Stimulated activated CD8-positive, alpha-beta memory T cell treated with anti-CD3 and anti-CD28 coated beads, Interleukin-12 subunit alpha, Interleukin-12 subunit beta, amount 100 ng/mL, for 4 hours (primary cell): ENCODE measurements around the gene ZNF385B.
"Not testable (repeated sequence)": the region's sequence is repeated elsewhere in the genome, so short reads cannot be mapped to it uniquely, and the experiment has no call there.

Source experiments
- DNase-seq: peaks from one replicate; pipeline ENCODE4 v3.0.0-alpha.2; 2020; ENCODE audit warnings: low read depth

Gene ZNF385B

GRCh38 chr2:179479947-179480346, 381.5 kb downstream of the ZNF385B start:
- no peak for DNase-seq

- no peak for DNase-seq
Observed at GRCh38 chr2:179478771-179479170, 382.6 kb downstream of the ZNF385B start.

DNA sequence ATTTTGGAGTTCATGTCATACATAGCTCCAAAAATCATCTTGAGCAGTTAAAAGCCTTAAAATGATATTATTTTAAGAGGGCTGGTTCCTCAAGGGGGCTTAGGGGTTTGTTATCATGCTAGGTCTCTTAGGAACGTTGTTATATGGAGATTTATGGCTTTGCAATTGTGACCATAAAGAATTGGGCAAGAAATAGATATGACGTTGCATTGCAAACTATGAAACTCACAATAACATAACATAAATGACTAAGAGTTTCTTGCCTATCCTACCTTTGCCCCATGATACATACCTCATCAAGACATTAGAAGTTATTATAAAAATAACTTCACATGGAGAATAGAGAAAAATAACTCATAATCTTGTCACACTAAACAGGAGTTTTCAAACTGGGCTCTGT, 390.4 kb downstream of the ZNF385B start:
- DNase-seq, result no peak

DNA sequence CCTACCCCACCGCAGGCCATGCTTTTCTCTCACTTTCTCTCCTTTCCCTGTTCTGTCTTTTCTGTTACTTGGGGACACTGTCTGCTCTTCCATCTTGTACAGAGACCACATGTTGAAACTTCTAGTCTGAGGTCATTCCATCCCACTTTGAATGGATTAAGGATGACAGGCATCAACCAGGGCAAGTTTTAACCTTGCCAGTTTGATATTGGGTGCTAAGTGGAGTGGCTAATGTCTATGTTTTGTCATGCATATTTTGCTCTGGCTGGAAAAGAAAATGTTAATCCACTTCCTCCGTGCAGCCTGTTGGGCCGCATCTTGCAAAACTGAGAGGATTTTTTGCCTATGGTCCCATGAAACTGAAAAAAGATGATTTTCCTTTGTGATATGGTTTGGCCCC, 391.3 kb downstream of the ZNF385B start:
- DNase-seq, result no peak

GRCh38 chr2:179467960-179468359, 393.5 kb downstream of the ZNF385B start:
- DNase-seq, result no peak

DNA sequence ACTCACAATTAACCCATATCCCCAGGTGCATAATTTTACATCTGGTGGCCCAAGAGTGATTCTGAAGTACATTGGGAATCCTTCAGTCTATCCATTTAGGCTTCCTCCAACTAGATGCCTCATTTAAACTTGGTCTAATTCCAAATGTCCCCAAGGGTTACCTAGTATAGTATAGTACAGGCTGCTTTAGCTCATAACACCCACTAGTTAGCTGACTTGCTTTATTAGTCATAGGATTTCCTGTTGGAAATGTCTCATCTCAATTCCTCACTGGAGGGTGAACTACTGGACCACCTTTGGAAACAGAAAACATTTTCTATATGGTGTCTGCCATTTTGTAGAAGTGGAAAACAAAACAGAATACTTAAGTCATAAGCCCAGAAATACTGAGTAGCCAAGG, 394.3 kb downstream of the ZNF385B start:
- no peak for DNase-seq

DNA sequence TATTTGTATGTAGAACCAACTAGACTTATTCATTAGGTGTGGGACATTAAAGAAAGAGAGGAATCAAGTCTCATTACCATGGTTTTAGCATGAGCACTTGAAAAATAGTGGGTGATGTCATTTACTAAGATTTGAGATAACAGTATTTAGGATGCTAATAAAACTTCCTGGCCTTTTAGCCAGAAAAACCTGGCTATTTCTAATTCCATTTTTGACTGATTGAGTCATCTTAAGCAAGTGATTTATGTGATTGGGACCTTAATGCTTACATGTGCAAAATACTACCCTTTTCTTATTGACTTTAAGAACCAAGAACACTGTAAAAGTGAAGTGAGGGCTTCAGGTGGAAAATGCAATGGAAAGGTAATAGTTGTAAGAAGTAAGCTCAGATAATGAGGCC, 400.0 kb downstream of the ZNF385B start:
- DNase-seq, result no peak

- DNase-seq, result no peak
Observed at GRCh38 chr2:179460181-179460929, 401.1 kb downstream of the ZNF385B start.

GRCh38 chr2:179458113-179458512, 403.3 kb downstream of the ZNF385B start:
- DNase-seq, result not testable (repeated sequence)

DNA sequence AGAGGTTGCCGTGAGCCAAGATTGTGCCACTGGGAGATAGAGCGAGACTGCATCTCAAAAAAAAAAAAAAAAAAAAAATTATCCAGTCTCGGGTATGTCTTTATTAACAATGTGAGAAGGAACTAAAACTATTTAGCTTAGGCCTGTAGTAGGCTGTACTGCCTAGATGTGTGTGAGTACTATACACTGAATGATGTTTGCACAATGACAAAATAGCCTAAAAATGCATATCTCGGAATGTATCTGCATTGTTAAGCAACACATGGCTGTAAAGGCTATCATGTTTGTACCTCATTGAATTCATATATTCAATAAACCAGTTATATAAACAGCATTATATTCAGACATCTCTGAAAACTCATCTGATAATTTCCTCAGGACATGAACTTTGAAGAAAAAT, 405.6 kb downstream of the ZNF385B start:
- no peak for DNase-seq

- no peak for DNase-seq
Observed at GRCh38 chr2:179455172-179455524, 406.3 kb downstream of the ZNF385B start.

DNA sequence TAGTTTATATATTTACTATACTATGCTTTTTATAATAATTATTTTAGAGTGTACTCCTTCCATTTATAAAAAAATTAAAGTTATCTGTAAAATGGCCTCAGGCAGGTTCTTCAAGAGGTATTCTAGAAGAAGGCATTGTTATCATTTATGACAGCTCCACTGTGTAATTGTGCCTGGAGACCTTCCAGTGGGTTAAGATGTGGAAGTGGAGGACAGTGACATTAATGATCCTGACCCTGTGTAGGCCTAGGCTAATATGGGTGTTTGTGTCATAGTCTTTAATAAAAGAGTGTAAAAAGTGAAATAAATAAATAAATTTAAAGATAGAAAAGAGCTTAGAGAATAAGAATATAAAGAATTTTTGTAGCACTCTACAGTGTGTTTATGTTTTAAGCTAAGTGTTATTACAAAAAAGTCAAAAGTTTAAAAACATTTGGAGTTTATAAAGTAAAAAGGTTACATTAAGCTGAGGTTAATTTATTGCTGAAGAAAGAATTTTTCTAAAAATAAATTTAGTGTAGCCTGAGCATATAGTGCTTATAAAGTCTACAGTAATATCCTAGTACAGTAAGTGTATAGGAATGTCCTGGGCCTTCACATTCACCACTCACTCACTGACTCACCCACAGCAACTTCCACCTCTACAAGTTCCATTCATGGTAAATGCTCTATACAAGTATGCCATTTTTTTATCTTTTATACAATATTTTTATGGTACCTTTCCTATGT, 406.8 kb downstream of the ZNF385B start:
- no peak for DNase-seq

GRCh38 chr2:179449010-179449409, 412.4 kb downstream of the ZNF385B start:
- no peak for DNase-seq

- DNase-seq, result no peak
Observed at GRCh38 chr2:179447839-179448447, 413.5 kb downstream of the ZNF385B start.

DNA sequence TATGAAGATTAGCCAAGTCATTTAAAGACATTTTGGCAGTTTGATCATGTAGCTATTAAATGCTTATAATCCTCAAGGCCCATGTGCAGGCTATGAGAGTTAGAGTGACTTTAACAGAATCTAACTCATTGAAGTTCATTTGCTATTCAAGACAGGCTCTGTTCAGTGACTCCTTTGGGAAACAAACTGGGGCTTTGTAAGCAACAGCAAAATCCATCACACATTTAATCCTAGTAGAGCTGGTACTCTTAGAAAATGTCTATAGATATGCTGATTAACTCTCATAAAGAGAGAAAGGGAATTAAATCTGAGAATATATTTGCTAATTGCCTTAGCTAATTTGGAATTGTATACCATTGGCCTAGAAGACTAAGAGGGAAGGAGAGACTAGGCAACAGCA, 414.0 kb downstream of the ZNF385B start:
- DNase-seq, result no peak

DNA sequence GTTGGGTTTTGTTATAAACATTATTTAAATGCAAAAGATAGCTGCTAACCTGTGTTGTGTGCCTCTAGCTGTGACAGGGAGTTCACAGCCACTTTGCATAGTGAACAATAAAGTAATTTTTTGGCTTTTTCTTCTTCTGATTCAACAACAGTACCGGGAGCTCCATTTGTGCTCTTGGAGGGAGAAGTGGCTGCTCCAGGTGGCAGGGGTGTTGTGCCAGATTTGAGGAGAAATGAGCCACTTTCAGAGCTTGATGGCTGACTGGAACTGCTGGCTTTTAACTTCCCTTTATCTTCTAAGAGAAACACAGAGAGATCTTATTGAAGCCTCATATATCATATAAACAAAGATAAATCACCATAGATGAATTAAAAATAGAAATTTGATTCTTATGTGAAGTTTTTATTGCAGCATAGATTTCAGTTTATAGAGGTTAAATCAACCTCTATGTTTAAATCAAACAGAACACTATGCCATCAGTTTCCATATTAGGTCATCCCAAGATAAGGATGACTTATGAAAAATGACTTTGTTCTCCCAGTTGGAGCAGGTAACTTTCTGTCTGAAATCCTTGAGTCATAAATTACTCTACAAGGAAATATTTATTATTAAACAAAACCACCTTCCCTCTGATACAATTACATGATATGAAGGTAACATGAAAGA, 414.8 kb downstream of the ZNF385B start:
- DNase-seq, result no peak

GRCh38 chr2:179444056-179444455, 417.4 kb downstream of the ZNF385B start:
- no peak for DNase-seq

GRCh38 chr2:179443180-179443579, 418.2 kb downstream of the ZNF385B start:
- DNase-seq, result no peak

DNA sequence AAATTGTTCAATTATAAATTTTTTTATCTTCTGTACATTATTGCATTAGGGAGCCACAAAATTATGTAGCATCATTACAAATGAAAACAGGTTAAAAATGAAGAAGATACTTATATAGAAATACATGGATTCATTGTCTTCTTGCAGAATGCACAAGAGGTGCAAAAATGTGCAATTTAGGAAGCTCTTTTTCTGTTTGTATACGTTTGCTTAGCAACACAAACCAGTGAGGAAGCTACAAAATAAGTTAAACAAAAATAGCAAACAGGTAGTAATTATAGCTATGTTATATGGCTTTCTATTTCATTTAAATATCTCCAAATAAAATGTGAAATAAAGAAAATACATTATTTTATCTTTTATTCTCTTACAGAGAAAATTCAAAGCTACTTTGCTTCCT, 419.2 kb downstream of the ZNF385B start:
- DNase-seq, result no peak

- DNase-seq, result no peak
Observed at GRCh38 chr2:179441551-179441950, 419.9 kb downstream of the ZNF385B start.

- DNase-seq, result no peak
Observed at GRCh38 chr2:179440642-179441251, 420.7 kb downstream of the ZNF385B start.

DNA sequence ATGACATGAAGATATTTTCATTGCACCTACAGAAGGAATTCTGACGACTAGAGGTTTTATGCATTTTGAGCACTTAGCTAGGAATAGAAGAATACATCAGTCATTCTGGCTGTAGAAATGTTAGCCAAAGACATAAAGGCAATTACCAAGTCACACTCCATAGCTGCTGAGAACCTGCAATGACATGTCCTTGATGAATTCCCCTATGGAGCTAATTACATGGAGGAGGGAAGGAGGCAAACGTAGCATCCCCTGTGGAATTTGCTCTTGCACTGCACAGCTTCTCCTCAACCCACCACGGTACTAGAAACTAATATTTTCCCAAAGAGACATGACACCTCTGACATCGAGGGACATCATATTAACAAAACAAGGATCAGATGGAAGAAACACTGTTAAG, 422.8 kb downstream of the ZNF385B start:
- no peak for DNase-seq
